HepG2 (cell line): ENCODE results near the gene SMARCE1. TPM values are rescaled to one million over a fixed set of nuclear protein-coding genes. Genes with fewer than 3 reads are reported as not detected.

Experiments
- CEBPG ChIP-seq: IDR thresholded peaks from 2 replicates; pipeline ENCODE4 v1.6.1; 2016
- EEA1 ChIP-seq: sonication (generic); formaldehyde crosslinking; IDR thresholded peaks from 2 replicates; pipeline ENCODE4 v1.5.1; 2020; ENCODE audit warnings: mild to moderate bottlenecking, missing genetic modification reagents, borderline replicate concordance
- ELF3 ChIP-seq: IDR thresholded peaks from 2 replicates; pipeline ENCODE4 v1.6.1; 2016; ENCODE audit warnings: missing genetic modification reagents, missing compliant biosample characterization
- EP300 ChIP-seq, 3 experiments: sonication (generic) in 1 of 3; formaldehyde crosslinking in 1 of 3; IDR thresholded peaks; 2 replicates each; pipeline versions ENCODE4 v1.5.1 to v1.6.1; 2011 to 2020; ENCODE audit warnings: low read depth in 2 of 3, low read length in 2 of 3, borderline replicate concordance in 1 of 3, improper control_type of control experiment in 1 of 3, mild to moderate bottlenecking in 1 of 3, missing genetic modification reagents in 1 of 3, moderate library complexity in 1 of 3
- FOXA3 ChIP-seq: IDR thresholded peaks from 2 replicates; pipeline ENCODE4 v1.6.1; 2016; ENCODE audit warnings: missing genetic modification reagents, missing compliant biosample characterization
- KIAA2018 ChIP-seq: sonication (generic); formaldehyde crosslinking; IDR thresholded peaks from 2 replicates; pipeline ENCODE4 v1.5.0; 2020; ENCODE audit warnings: mild to moderate bottlenecking, missing genetic modification reagents, borderline replicate concordance
- NFYC ChIP-seq: IDR thresholded peaks from 2 replicates; pipeline ENCODE4 v1.6.1; 2016; ENCODE audit warnings: missing genetic modification reagents, missing compliant biosample characterization
- SAP130 ChIP-seq: IDR thresholded peaks from 2 replicates; pipeline ENCODE4 v1.6.1; 2016; ENCODE audit warnings: low read depth
- TBL1XR1 ChIP-seq: fragments of 150-350 bp; IDR thresholded peaks from 2 replicates; pipeline ENCODE4 v1.6.1; 2014; ENCODE audit warnings: borderline replicate concordance, low read length; ENCODE audit not compliant: partially characterized antibody
- ZFP41 ChIP-seq: sonication (generic); formaldehyde crosslinking; IDR thresholded peaks from 2 replicates; pipeline ENCODE4 v1.4.0; 2020; ENCODE audit warnings: mild to moderate bottlenecking, missing genetic modification reagents, borderline replicate concordance
- ZMYM3 ChIP-seq: sonication (generic); formaldehyde crosslinking; IDR thresholded peaks from 2 replicates; pipeline ENCODE4 v1.5.1; 2020; ENCODE audit warnings: mild to moderate bottlenecking, missing genetic modification reagents
- ZNF256 ChIP-seq: sonication (generic); formaldehyde crosslinking; conservative IDR thresholded peaks from 2 replicates; pipeline ENCODE4 v1.4.0; 2020; ENCODE audit warnings: missing genetic modification reagents
- ZNF567 ChIP-seq: sonication (generic); formaldehyde crosslinking; IDR thresholded peaks from 2 replicates; pipeline ENCODE4 v1.8.1; 2023; ENCODE audit warnings: mild to moderate bottlenecking, missing genetic modification reagents, borderline replicate concordance
- ZNF614 ChIP-seq: IDR thresholded peaks from 2 replicates; pipeline ENCODE4 v1.6.1; 2018; ENCODE audit warnings: missing biosample characterization, missing genetic modification reagents, inconsistent platforms, borderline replicate concordance
- ZNF703 ChIP-seq: sonication (generic); formaldehyde crosslinking; IDR thresholded peaks from 2 replicates; pipeline ENCODE4 v1.5.1; 2020; ENCODE audit warnings: missing genetic modification reagents, mild to moderate bottlenecking, moderate library complexity, borderline replicate concordance
- ZNF709 ChIP-seq: sonication (generic); formaldehyde crosslinking; IDR thresholded peaks from 2 replicates; pipeline ENCODE4 v1.5.0; 2020; ENCODE audit warnings: mild to moderate bottlenecking, missing genetic modification reagents
- ZNF747 ChIP-seq: sonication (generic); formaldehyde crosslinking; IDR thresholded peaks from 2 replicates; pipeline ENCODE4 v1.8.1; 2023; ENCODE audit warnings: missing genetic modification reagents, mild to moderate bottlenecking, borderline replicate concordance
- polyA plus RNA-seq, 8 experiments: library from polyadenylated mRNA; depleted of rRNA in 3 of 8; stranded (reverse) in 7 of 8; unstranded in 1 of 8; fragments of >200 nt; fragmentation: Illumina TruSeq in 4 of 8; extraction: Trizol in 4 of 8; gene quantifications; 2 replicates each; pipeline versions ENCODE4 v1.2.1 to v1.2.3, GENCODE V29; 2011 to 2016; ENCODE audit warnings: low read depth in 4 of 8, missing spikeins in 1 of 8, mixed read lengths in 1 of 8; ENCODE audit not compliant: insufficient read depth in 1 of 8
- total RNA-seq, 5 experiments: library from RNA; depleted of rRNA; stranded (reverse); fragments of >200 nt; fragmentation: Illumina TruSeq; extraction: Trizol; gene quantifications; 2 replicates each; pipeline ENCODE4 v1.2.3, GENCODE V29; 2016; ENCODE audit warnings: low read depth in 1 of 5
- TF ChIP-seq, protein P1 (sequence below): IDR thresholded peaks from 2 replicates; pipeline ENCODE4 v1.6.1; 2016; ENCODE audit warnings: low read depth

Gene SMARCE1
- total and polyA plus RNA-seq, 2 of the 13 experiments (the other 11 are each of a cell fraction or from before 2014, with no cell fraction given), result 43.5 to 127 TPM

GRCh38 chr17:40618754-40619625, 28.6 kb downstream of the SMARCE1 start (continued):
- no peak for TF ChIP-seq KIAA2018
- TF ChIP-seq ELF3, result peak; percentile 75
- TF ChIP-seq ZFP41 (CRISPR knock-in tag), result no peak
- TF ChIP-seq ZNF747, result peak; percentile 35; the same call in 1 of the 2 replicates
- TF ChIP-seq ZNF614, result 0 out of 2 replicates have a peak, but pooled peaks have one; percentile 10
- peak; percentile 59 for TF ChIP-seq SAP130
- no peak for TF ChIP-seq ZNF709 (CRISPR knock-in tag)
- TF ChIP-seq ZNF703 (CRISPR knock-in tag), result no peak
- TF ChIP-seq EEA1 (CRISPR knock-in tag), result 0 out of 2 replicates have a peak, but pooled peaks have one; percentile 44
- 0 out of 2 replicates have a peak, but pooled peaks have one; percentile 44 for TF ChIP-seq ZNF567
- TF ChIP-seq FOXA3, result no peak
- TF ChIP-seq ZMYM3 (CRISPR knock-in tag), result peak; percentile 55; the same call in 1 of the 2 replicates
- 0 out of 4 replicates have a peak, but pooled peaks of 1 of the 2 experiments have one; percentile 16 for TF ChIP-seq EP300 (IDR thresholded peaks at IDR 0.05; ENCODE audit: low read depth in 2 of 2, low read length in 2 of 2)
- TF ChIP-seq EP300 (CRISPR knock-in tag; IDR thresholded peaks at IDR 0.05; ENCODE audit: borderline replicate concordance), result no peak
- TF ChIP-seq NFYC (CRISPR knock-in tag), result no peak
- TF ChIP-seq TBL1XR1, result no peak
- TF ChIP-seq ZNF256 (CRISPR knock-in tag), result no peak
- TF ChIP-seq CEBPG (CRISPR knock-in tag), result 0 out of 2 replicates have a peak, but pooled peaks have one; percentile 17
- TF ChIP-seq, protein P1, sequence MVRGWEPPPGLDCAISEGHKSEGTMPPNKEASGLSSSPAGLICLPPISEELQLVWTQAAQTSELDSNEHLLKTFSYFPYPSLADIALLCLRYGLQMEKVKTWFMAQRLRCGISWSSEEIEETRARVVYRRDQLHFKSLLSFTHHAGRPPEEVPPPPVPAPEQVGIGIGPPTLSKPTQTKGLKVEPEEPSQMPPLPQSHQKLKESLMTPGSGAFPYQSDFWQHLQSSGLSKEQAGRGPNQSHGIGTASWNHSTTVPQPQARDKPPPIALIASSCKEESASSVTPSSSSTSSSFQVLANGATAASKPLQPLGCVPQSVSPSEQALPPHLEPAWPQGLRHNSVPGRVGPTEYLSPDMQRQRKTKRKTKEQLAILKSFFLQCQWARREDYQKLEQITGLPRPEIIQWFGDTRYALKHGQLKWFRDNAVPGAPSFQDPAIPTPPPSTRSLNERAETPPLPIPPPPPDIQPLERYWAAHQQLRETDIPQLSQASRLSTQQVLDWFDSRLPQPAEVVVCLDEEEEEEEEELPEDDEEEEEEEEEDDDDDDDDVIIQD (CRISPR knock-in tag), result no peak
